Activated T-helper 1 cell treated with Interleukin-2 at 50 U/mL for 16 hours (primary cell): ENCODE measurements around the gene CCDC88A.
"Not testable (repeated sequence)": the region's sequence is repeated elsewhere in the genome, so short reads cannot be mapped to it uniquely, and the experiment has no call there.

Experiments used
- DNase-seq: peaks from one replicate; pipeline ENCODE4 v3.0.0-alpha.2; 2020; ENCODE audit warnings: low read depth

The CCDC88A gene

DNA sequence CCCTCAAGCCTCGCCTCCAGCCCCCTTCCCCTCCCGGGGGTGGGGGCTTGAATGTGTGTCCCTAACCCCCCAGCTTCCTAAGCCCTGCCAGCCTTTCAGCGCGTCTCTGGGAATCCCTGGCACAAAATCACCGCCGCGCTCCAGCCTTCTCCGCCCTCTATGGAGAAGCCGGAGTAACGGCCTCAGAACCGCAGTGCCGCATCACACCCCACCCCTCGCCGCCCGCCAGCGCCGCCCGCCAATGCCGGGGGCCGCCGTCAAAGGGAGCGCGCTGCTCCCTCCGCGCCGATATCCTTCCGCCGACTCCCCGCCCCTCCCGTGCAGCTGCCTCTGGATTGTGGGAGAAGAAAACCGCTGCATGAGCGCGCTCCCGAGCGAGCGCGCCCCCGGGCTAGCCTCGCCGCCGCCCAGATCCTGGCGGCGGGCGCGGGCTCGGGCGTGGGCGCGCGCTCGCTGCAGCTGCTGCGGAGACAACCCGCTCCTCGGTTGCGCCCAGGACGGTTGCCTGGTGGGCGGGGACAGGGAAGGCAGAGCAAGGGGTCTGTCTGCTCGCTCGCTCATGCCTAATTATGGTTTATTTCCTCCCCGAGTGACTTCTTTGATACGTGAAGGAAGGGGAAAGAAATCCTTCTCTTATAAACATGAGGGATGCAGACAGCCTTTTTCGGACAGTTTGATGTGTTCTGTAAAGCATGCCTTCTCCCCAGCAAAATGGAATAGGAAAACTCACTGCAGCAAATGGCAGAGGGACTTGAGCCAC, at the start of gene CCDC88A:
Gene CCDC88A, minus strand, starts transcription at position 178 of the 760 bp plus-strand sequence. CDS start 777 bp downstream, outside the sequence.
- peak; percentile 80 for DNase-seq

DNA sequence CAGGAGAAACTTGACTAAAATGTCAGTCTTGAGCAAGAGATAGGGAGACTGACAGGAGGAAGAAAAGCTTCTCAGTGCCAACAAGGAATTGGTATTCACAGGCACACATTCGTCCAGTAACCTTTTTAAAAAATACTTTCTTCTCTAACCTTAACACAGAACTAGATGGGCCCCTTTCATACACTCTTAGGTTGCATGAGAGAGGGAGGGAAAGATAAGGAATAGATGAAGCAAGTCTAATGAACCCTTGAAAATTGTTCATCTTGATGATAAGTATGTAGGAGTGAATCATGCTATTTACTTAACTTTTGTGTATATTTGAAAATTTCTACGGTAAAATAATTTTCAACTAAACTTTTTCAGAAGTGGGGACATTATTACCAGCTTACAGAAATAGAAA, 42.0 kb upstream of the CCDC88A start:
- DNase-seq = no peak

- no peak for DNase-seq
Measured at GRCh38 chr2:55460562-55460961, 40.9 kb upstream of the CCDC88A start.

- no peak for DNase-seq
Measured at GRCh38 chr2:55459714-55460274, 40.1 kb upstream of the CCDC88A start.

DNA sequence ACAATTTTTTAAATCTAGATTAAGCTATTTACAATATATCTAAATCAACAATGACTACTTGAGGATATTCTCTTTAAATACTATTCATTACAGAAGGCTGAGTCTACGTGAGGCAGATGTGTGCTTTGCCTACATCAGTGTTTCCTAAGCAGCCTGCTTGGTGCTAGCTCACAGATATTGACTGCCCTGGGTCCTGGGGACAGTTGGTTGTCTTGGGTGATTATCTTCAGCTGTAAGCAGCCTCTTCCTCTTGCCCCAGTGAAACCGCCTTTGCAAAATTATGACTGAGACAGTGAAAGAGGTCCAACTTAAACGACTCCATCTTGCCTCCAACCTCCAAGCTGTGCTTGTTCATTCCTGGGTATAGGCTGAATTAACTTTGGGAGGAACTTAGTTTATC, 39.6 kb upstream of the CCDC88A start:
- DNase-seq = no peak

DNA sequence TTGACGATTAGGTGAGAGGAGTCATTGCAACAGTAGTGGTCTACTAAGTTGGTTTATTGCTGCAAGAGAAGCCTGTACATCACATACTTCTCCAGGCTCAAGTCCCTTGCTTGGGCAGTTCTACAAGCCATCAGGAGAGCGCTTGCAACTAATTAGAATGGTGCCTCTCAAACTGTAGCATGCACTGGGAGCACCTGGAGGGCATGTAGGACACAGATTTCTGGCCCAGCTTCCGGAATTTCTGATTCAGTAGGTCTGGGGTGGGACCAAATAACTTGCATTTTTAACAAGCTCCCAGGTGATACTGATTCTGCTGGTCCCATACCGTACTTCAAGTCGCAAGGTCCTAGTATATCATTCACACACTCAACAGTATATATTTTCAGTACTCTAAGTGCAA, 34.5 kb upstream of the CCDC88A start:
- no peak for DNase-seq

- no peak for DNase-seq
Measured at GRCh38 chr2:55452879-55453278, 33.2 kb upstream of the CCDC88A start.

DNA sequence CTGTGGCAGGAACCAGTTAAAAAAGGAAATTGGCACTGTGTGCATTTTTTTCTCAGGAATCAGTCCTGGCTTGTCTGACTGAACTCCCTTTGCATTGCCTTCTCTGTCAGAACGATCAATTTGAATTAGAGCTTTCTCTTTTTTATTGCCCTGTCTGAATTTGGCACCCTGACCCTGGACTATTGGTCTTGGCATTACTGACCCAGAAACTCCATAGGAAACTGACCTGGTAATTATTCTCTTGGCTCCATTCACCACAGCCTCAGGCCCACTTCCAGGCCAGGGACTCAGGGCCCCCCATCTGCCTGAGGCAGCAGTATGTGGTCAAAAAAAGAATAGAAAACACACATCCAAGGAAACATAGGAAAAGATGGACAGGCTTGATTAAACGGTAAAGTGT, 32.0 kb upstream of the CCDC88A start:
- DNase-seq = no peak

DNA sequence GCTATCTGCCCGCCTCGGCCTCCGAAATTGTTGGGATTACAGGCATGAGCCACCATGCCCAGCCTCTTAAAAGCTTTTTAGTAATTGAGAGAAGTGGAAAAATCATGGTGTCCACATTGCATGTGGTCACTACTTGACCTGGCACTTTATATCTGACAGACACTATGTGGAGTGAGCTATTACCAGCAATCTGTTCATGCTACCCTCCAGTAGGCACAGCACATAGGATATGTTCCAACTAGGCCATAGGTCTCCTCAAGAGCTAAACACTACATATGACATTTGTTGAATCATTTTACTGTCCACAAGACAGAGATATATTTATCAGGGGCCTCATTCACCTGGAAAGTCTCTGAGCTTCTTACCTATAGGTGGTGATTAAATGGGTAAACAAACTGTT, 30.4 kb upstream of the CCDC88A start:
- not testable (repeated sequence) for DNase-seq

DNA sequence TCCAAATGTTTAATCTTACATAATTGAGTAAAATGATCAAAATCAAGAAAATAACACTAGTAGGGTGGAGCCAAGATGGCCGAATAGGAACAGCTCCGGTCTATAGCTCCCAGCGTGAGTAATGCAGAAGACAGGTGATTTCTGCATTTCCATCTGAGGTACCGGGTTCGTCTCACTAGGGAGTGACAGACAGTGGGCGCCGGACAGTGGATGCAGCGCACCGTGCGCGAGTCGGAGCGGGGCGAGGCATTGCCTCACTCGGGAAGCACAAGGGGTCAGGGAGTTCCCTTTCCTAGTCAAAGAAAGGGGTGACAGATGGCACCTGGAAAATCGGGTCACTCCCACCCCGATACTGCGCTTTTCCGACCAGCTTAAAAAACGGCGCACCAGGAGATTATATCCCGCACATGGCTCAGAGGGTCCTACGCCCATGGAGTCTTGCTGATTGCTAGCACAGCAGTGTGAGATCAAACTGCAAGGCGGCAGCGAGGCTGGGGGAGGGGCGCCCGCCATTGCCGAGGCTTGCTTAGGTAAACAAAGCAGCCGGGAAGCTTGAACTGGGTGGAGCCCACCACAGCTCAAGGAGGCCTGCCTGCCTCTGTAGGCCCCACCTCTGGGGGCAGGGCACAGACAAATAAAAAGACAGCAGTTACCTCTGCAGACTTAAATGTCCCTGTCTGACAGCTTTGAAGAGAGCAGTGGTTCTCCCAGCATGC, 22.5 kb upstream of the CCDC88A start:
- not testable (repeated sequence) for DNase-seq

GRCh38 chr2:55441280-55441892, 21.7 kb upstream of the CCDC88A start:
- no peak for DNase-seq

- no peak for DNase-seq
Measured at GRCh38 chr2:55439101-55439397, 19.4 kb upstream of the CCDC88A start.

- DNase-seq = no peak
Measured at GRCh38 chr2:55438391-55439100, 18.9 kb upstream of the CCDC88A start.

DNA sequence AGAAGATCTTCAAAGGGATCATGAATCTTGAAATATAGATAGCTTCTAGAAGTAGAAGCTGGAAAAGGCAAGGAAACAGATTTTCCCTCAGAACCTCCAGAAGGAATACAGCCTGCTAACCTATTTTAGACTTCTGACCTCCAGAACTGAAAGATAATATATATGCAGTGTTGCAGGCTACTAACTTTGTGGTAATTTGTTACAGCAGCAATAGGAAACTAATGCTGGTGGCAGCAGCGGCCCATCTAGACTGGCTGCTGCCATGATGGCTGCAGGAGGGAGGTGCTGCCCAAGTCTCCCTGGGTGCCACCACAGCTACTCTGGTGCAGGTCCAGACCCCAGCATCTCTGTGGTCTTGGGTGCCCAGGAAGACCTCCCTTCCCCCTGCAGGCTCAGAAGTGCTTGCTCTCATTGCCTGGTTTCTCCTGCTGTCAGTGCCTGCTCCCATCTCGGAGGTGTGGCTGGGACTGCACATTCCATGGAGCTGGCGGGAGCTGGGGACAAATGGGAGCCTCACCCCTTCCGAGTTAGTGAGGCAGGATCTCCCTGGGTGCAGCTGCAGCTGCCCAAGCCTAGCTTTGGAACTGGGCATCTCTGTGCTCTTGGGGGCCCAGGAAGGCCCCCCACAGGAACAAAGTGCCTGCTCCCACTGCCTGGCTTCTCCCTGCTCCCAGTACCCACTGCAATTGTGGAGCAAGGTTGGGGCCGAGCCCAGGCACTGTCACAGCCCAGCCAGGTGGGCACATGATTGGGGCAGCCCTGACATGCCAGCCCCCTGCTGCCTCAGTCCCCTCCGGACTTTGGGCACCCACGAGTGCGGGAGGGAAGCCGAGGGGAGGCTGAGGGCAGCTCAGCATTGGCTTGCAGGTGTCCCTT, 18.1 kb upstream of the CCDC88A start:
- DNase-seq = no peak

GRCh38 chr2:55431982-55432627, 12.4 kb upstream of the CCDC88A start:
- DNase-seq = no peak

GRCh38 chr2:55430211-55430975, 10.7 kb upstream of the CCDC88A start:
- DNase-seq = no peak

DNA sequence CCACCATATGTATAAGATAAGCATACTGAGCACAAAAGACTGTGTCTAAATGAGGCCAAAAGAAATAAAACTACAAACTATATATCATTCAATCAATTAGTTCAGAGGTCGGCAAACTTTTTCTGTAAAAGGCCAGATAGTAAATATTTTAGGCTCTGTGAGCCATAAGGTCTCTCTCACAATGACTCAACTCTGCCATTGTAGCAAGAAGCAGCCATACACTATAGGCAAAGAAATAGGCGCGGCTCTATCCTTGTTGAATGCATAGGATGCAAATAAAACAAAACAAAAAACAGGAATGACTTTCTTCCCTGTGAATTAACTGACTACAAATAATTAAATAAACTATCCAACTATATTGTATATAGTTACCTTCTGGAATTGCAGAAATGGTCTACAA, 8.6 kb upstream of the CCDC88A start:
- DNase-seq = no peak

DNA sequence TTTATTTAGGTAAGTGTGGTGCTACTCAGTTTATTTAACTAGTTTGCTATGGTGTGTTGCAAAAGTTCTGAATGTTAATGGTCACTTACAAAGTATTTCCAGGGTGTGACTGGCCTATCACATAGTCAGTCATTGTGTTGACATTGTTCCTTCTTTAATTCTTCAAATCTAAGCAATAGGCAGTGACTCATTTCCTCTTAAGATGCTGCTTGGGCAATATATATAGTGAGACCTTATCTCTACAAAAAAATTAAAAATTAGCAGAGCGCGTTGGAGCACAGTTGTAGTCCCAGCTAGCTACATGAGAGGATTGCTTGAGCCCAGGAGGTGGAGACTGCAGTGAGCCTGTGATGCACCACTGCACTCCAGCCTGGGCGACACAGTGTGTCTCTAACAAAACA, 5.8 kb upstream of the CCDC88A start:
- no peak for DNase-seq

GRCh38 chr2:55422876-55423665, 3.4 kb upstream of the CCDC88A start:
- no peak for DNase-seq
